K562 (cell line): ENCODE measurements around the gene TPSG1. TPM values are rescaled to one million over a fixed set of nuclear protein-coding genes. Genes with fewer than 3 reads are reported as not detected.

ENCODE experiments used
- ATAC-seq: fragments of 200-7000 bp; cut with Tn5 transposase; 3 replicates; pipeline ENCODE4 v1.9.1; 2020; ENCODE audit warnings: moderate library complexity
- BruUV-seq: library from RNA; stranded (reverse); fragments of 400-500 nt; replicated peaks from 2 replicates; lab custom pipeline; 2021; lab: Mats Ljungman, UMichigan
- CTCF ChIA-PET: fragments of 300-600 bp; formaldehyde crosslinking; extraction: SDS; loops from one replicate; lab custom pipeline; 2021; ENCODE audit warnings: low intra/inter-chr PET ratio; lab: Yijun Ruan, JAX
- POLR2A ChIA-PET: fragments of 300-600, 350-650 bp; sonication (Branson Sonifier 250); formaldehyde crosslinking; extraction: SDS; loops from one replicate; lab custom pipeline; 2021; ENCODE audit warnings: antibody characterized with exemption, inconsistent platforms; lab: Yijun Ruan, JAX
- DNase-seq, 4 experiments: peaks; one replicate each; pipeline versions ENCODE4 v3.0.0 to v3.0.0-alpha.2; 2011 to 2018; ENCODE audit warnings: low spot score in 3 of 4, mixed read lengths in 3 of 4; ENCODE audit errors: extremely low read depth in 1 of 4
- FAIRE-seq: peaks from 2 replicates; lab custom pipeline; 2011; peaks lifted over from hg19 to GRCh38; lab: Jason Lieb, UNC
- H2AFZ ChIP-seq: 2 replicates; pipeline ENCODE4 v1.6.0; 2011; ENCODE audit warnings: low read depth, low read length, control low read depth, inconsistent platforms
- H3K27ac ChIP-seq: fragments of 200-600 bp; 3 replicates; pipeline ENCODE4 v1.8.0; 2011; ENCODE audit warnings: low read depth, mild to moderate bottlenecking, control low read depth, inconsistent platforms, low read length, moderate library complexity, mixed read lengths; ENCODE audit errors: extremely low read depth
- H3K27me3 ChIP-seq, 2 experiments: fragments of 300-600 bp in 1 of 2; 2 replicates in 1 of 2; 3 replicates in 1 of 2; pipeline versions ENCODE4 v1.6.0 to v1.8.0; 2011; ENCODE audit warnings: inconsistent platforms in 2 of 2, low read length in 2 of 2, mild to moderate bottlenecking in 1 of 2, mixed read lengths in 1 of 2, moderate library complexity in 1 of 2; ENCODE audit not compliant: control insufficient read depth in 2 of 2, insufficient read depth in 2 of 2
- H3K36me3 ChIP-seq: fragments of 300-600 bp; 3 replicates; pipeline ENCODE4 v1.8.0; 2011; ENCODE audit warnings: mild to moderate bottlenecking, low read length, inconsistent platforms; ENCODE audit not compliant: control insufficient read depth, insufficient read depth
- H3K4me1 ChIP-seq, 2 experiments: fragments of 200-600 bp in 1 of 2; replicated peaks in 1 of 2; 2 replicates in 1 of 2; 3 replicates in 1 of 2; pipeline versions ENCODE4 v1.5.1 to v1.8.0; 2011; ENCODE audit warnings: inconsistent platforms in 2 of 2, low read length in 2 of 2, mild to moderate bottlenecking in 1 of 2, mixed read lengths in 1 of 2, moderate library complexity in 1 of 2; ENCODE audit not compliant: control insufficient read depth in 2 of 2, insufficient read depth in 2 of 2
- H3K4me2 ChIP-seq: 2 replicates; pipeline ENCODE4 v1.6.1; 2011; ENCODE audit warnings: low read length, control low read depth, inconsistent platforms, mixed read lengths; ENCODE audit not compliant: insufficient read depth
- H3K4me3 ChIP-seq: fragments of 200-600 bp; sonication (generic), shearing (Covaris generic); 2 replicates; pipeline ENCODE4 v1.5.1; 2016; ENCODE audit warnings: control low read depth, inconsistent platforms
- H3K79me2 ChIP-seq: fragments of 200-600 bp; 3 replicates; pipeline ENCODE4 v1.8.0; 2011; ENCODE audit warnings: low read length, inconsistent platforms; ENCODE audit not compliant: control insufficient read depth, insufficient read depth
- H3K9ac ChIP-seq, 2 experiments: 2 replicates each; pipeline versions ENCODE4 v1.6.0 to v1.6.1; 2011; ENCODE audit warnings: low read depth in 2 of 2, low read length in 2 of 2, control low read depth in 1 of 2, inconsistent platforms in 1 of 2, mild to moderate bottlenecking in 1 of 2, mixed read lengths in 1 of 2; ENCODE audit not compliant: insufficient read depth in 1 of 2
- H3K9me1 ChIP-seq: one replicate; pipeline ENCODE4 v1.6.0; 2011; ENCODE audit warnings: inconsistent platforms, mild to moderate bottlenecking, low read length, moderate library complexity; ENCODE audit not compliant: control insufficient read depth, insufficient read depth
- H3K9me3 ChIP-seq: replicated peaks from 2 replicates; pipeline ENCODE4 v1.5.1; 2011; ENCODE audit warnings: low read depth, low read length, inconsistent platforms; ENCODE audit not compliant: control insufficient read depth, insufficient read depth
- H4K20me1 ChIP-seq: replicated peaks from 2 replicates; pipeline ENCODE4 v1.6.1; 2011; ENCODE audit warnings: low read length, inconsistent platforms, mixed read lengths; ENCODE audit not compliant: control insufficient read depth, insufficient read depth
- ARID1B ChIP-seq: fragments of 450-650 bp; IDR thresholded peaks from 2 replicates; pipeline ENCODE4 v1.6.1; 2016; ENCODE audit warnings: antibody characterized with exemption, mild to moderate bottlenecking, inconsistent platforms
- GABPB2 ChIP-seq: fragments of 250-450 bp; sonication (Bioruptor Pico); conservative IDR thresholded peaks from 2 replicates; pipeline ENCODE4 v1.5.1; 2021; ENCODE audit warnings: mild to moderate bottlenecking
- HMG20A ChIP-seq: fragments of 450-650 bp; formaldehyde crosslinking; conservative IDR thresholded peaks from 2 replicates; pipeline ENCODE4 v1.4.0; 2020; ENCODE audit warnings: mild to moderate bottlenecking, mixed read lengths
- KDM1A ChIP-seq, 2 experiments: fragments of 450-650 bp; IDR thresholded peaks; 2 replicates each; pipeline ENCODE4 v1.6.1; 2016; ENCODE audit warnings: mild to moderate bottlenecking in 2 of 2
- RBM39 ChIP-seq: fragments of 200-400 bp; formaldehyde crosslinking; optimal IDR thresholded peaks from 2 replicates; pipeline ENCODE3; 2018; ENCODE audit warnings: low read depth, low read length
- RNF2 ChIP-seq: sonication (generic); IDR thresholded peaks from 2 replicates; pipeline ENCODE4 v1.6.1; 2016
- TBP ChIP-seq: optimal IDR thresholded peaks from 2 replicates; pipeline ENCODE3; 2011; ENCODE audit warnings: low read depth, low read length, improper control_type of control experiment
- ZBTB40 ChIP-seq, 2 experiments: fragments of 450-650 bp in 1 of 2; sonication (generic) in 1 of 2; formaldehyde crosslinking in 1 of 2; IDR thresholded peaks; 2 replicates each; pipeline versions ENCODE4 v1.7.1 to v1.9.0; 2016 to 2022; ENCODE audit warnings: inconsistent platforms in 1 of 2, mild to moderate bottlenecking in 1 of 2, missing genetic modification reagents in 1 of 2
- ZFP36 ChIP-seq: fragments of 150-350 bp; IDR thresholded peaks from 2 replicates; pipeline ENCODE4 v1.6.1; 2018; ENCODE audit warnings: low read length, low read depth; ENCODE audit not compliant: partially characterized antibody
- ZNF134 ChIP-seq: fragments of 250-450 bp; sonication (Bioruptor Pico); conservative IDR thresholded peaks from 2 replicates; pipeline ENCODE4 v1.4.0; 2020
- ZNF511 ChIP-seq: sonication (generic); formaldehyde crosslinking; IDR thresholded peaks from 2 replicates; pipeline ENCODE4 v1.8.0; 2022; ENCODE audit warnings: mild to moderate bottlenecking, missing genetic modification reagents
- ZNF551 ChIP-seq: fragments of 250-450 bp; sonication (Bioruptor Pico); IDR thresholded peaks from 2 replicates; pipeline ENCODE4 v1.5.0; 2021; ENCODE audit warnings: mild to moderate bottlenecking, moderate library complexity
- WGBS: fragments of 100-300 bp; shearing (Covaris generic); methylation state at CpG from one replicate; pipeline ENCODE4 v1.1.6; 2016; ENCODE audit warnings: low coverage, mixed read lengths; ENCODE audit not compliant: insufficient coverage; ENCODE audit errors: missing lambda C conversion rate; 5-methylcytosine and 5-hydroxymethylcytosine counted together
- in situ Hi-C: fragments of 300-500 bp; cut with MboI; formaldehyde crosslinking; loops from 4 replicates; pipeline ENCODE4 v1.15.0; 2018; ENCODE audit warnings: inconsistent platforms, mixed read lengths
- intact Hi-C: fragments of 100-400 bp; cut with micrococcal nuclease; formaldehyde crosslinking; loops from 2 replicates; pipeline ENCODE4 v1.14.2; 2022
- polyA plus RNA-seq, 8 experiments: library from polyadenylated mRNA; depleted of rRNA in 4 of 8; stranded (reverse) in 5 of 8; unstranded in 3 of 8; fragments of >200 nt; fragmentation: Nextera tagmentation in 2 of 8; fragmentation: Illumina TruSeq in 1 of 8; extraction: Ambion mirVana in 2 of 8; extraction: Trizol in 1 of 8; gene quantifications; 2 replicates each; pipeline versions ENCODE4 v1.2.1 to v1.2.3, GENCODE V29; 2011 to 2014; ENCODE audit warnings: inconsistent platforms in 1 of 8, missing spikeins in 1 of 8
- total RNA-seq, 7 experiments: library from RNA; depleted of rRNA in 6 of 7; stranded (reverse); fragments of >200 nt in 6 of 7; fragmentation: Illumina TruSeq in 2 of 7; extraction: Trizol in 2 of 7; gene quantifications; 2 replicates each; pipeline versions ENCODE4 v1.2.1 to v1.2.3, GENCODE V29; 2011 to 2021; ENCODE audit warnings: low replicate concordance in 1 of 7

Gene TPSG1
- total and polyA plus RNA-seq, 9 of the 15 experiments (the other 6 are each of a cell fraction or from before 2014, with no cell fraction given) = not detected

- Histone ChIP-seq H3K27me3 (peaks cover 20 to 59% of the 10 kb centered on the region in 2 experiments; a peak in 4 of 5 replicates), H3K79me2 (no peaks in the 10 kb centered on the region), H3K9ac (no peak overlapping the region; a peak in 1 of 4 replicates), H2AFZ (no peak overlapping the region), H3K36me3 (no peaks in the 10 kb centered on the region), H3K9me1 (peaks cover 3% of the 10 kb centered on the region), H3K4me1 (peaks cover 0 to 60% of the 10 kb centered on the region in 2 experiments; a peak in 2 of 5 replicates), H4K20me1 (peaks cover 9% of the 10 kb centered on the region; the same call in 1 of the 2 replicates), H3K27ac (no peak overlapping the region), H3K9me3 (no peaks in the 10 kb centered on the region), H3K4me3 (no peak overlapping the region), H3K4me2 (no peak overlapping the region)
- peak in 1 of 4 experiments; percentile 11 for DNase-seq
- FAIRE-seq = no peak
- intact Hi-C loops (no loop called here), in situ Hi-C loops (no loop called here)
- CTCF ChIA-PET = no interaction called here
- ATAC-seq = no peak
- POLR2A ChIA-PET = no interaction called here
- WGBS = 2% methylated on average over 32 of the region's 42 CpGs
- BruUV-seq = no TSS peak
- TF ChIP-seq ZNF134 (CRISPR knock-in tag) (no peak), KDM1A (IDR thresholded peaks at IDR 0.05) (no peak), HMG20A (CRISPR knock-in tag) (no peak), RNF2 (no peak), ZNF551 (CRISPR knock-in tag) (no peak), ARID1B (no peak), ZFP36 (no peak), ZNF511 (no peak), TBP (no peak), GABPB2 (CRISPR knock-in tag) (no peak), RBM39 (no peak), ZBTB40 (IDR thresholded peaks at IDR 0.05) (no peak), ZBTB40 (CRISPR knock-in tag; IDR thresholded peaks at IDR 0.05) (no peak)
Observed at GRCh38 chr16:1258906-1259759, 34.1 kb upstream of the TPSG1 start.
